NCI-H1694 (cell line): ENCODE data around the gene THOC5.
"Not testable (repeated sequence)": the region's sequence is repeated elsewhere in the genome, so short reads cannot be mapped to it uniquely, and the experiment has no call there.

Experiments used
- DNase-seq: peaks from one replicate; lab custom pipeline; 2025; lab: John Stamatoyannopoulos, UW

Gene THOC5

GRCh38 chr22:29559853-29560252 is 6.3 kb upstream of the THOC5 start:
- no peak for DNase-seq

- DNase-seq, result no peak
Observed at GRCh38 chr22:29559030-29559429, 5.5 kb upstream of the THOC5 start.

- no peak for DNase-seq
Observed at GRCh38 chr22:29555065-29555644, 1.6 kb upstream of the THOC5 start.

GRCh38 chr22:29552357-29552756 is 1.2 kb downstream of the THOC5 start:
- DNase-seq, result not testable (repeated sequence)

- DNase-seq, result no peak
Observed at GRCh38 chr22:29550005-29550404, 3.6 kb downstream of the THOC5 start.

- not testable (repeated sequence) for DNase-seq
Observed at GRCh38 chr22:29545045-29545444, 8.5 kb downstream of the THOC5 start.

- DNase-seq, result no peak
Observed at GRCh38 chr22:29541845-29542244, 11.7 kb downstream of the THOC5 start.

GRCh38 chr22:29539105-29539504 is 14.5 kb downstream of the THOC5 start:
- DNase-seq, result no peak

- DNase-seq, result no peak
Observed at GRCh38 chr22:29536411-29536810, 17.1 kb downstream of the THOC5 start.

- DNase-seq, result no peak
Observed at GRCh38 chr22:29531419-29531818, 22.1 kb downstream of the THOC5 start.

- no peak for DNase-seq
Observed at GRCh38 chr22:29530716-29531115, 22.8 kb downstream of the THOC5 start.

- no peak for DNase-seq
Observed at GRCh38 chr22:29528144-29528543, 25.4 kb downstream of the THOC5 start.

GRCh38 chr22:29524442-29525191 is 28.9 kb downstream of the THOC5 start:
- no peak for DNase-seq

- no peak for DNase-seq
Observed at GRCh38 chr22:29523761-29524160, 29.8 kb downstream of the THOC5 start.

GRCh38 chr22:29521526-29521925 is 32.0 kb downstream of the THOC5 start:
- no peak for DNase-seq

GRCh38 chr22:29520851-29521250 is 32.7 kb downstream of the THOC5 start:
- no peak for DNase-seq

- DNase-seq, result no peak
Observed at GRCh38 chr22:29519996-29520395, 33.6 kb downstream of the THOC5 start.

- DNase-seq, result no peak
Observed at GRCh38 chr22:29518427-29518826, 35.1 kb downstream of the THOC5 start.

GRCh38 chr22:29517215-29517908 is 36.2 kb downstream of the THOC5 start:
- no peak for DNase-seq

- DNase-seq, result no peak
Observed at GRCh38 chr22:29512031-29512430, 41.5 kb downstream of the THOC5 start.

- DNase-seq, result no peak
Observed at GRCh38 chr22:29511126-29511862, 42.3 kb downstream of the THOC5 start.

- no peak for DNase-seq
Observed at GRCh38 chr22:29510542-29510941, 43.0 kb downstream of the THOC5 start.

GRCh38 chr22:29509815-29510214 is 43.7 kb downstream of the THOC5 start:
- no peak for DNase-seq
